GM12878 (cell line): ENCODE results near the gene STX3. TPM values are rescaled to one million over a fixed set of nuclear protein-coding genes. Genes with fewer than 3 reads are reported as not detected.

Experiments
- ATAC-seq: fragments of 200-7000 bp; cut with Tn5 transposase; 3 replicates; pipeline ENCODE4 v1.9.1; 2020; ENCODE audit warnings: mild to moderate bottlenecking, moderate library complexity
- BruUV-seq: library from RNA; stranded (reverse); fragments of 400-500 nt; replicated peaks from 2 replicates; lab custom pipeline; 2021; lab: Mats Ljungman, UMichigan
- CTCF ChIA-PET: fragments of 300-600 bp; sonication (Branson Sonifier 250); formaldehyde crosslinking; extraction: SDS; loops from one replicate; lab custom pipeline; 2021; ENCODE audit warnings: inconsistent platforms; lab: Yijun Ruan, JAX
- POLR2A ChIA-PET: fragments of 350-600 bp; formaldehyde crosslinking; extraction: SDS; loops from one replicate; lab custom pipeline; 2021; ENCODE audit warnings: inconsistent platforms; lab: Charles Lee
- RAD21 ChIA-PET: fragments of 300-600 bp; sonication (Branson Sonifier 250); formaldehyde crosslinking; loops from one replicate; lab custom pipeline; 2023; ENCODE audit warnings: antibody characterized with exemption; ENCODE audit not compliant: unreplicated experiment; lab: Charles Lee
- SMC1A ChIA-PET: fragments of 300-600 bp; sonication (Branson Sonifier 250); formaldehyde crosslinking; loops from one replicate; lab custom pipeline; 2023; ENCODE audit not compliant: unreplicated experiment, uncharacterized antibody; lab: Charles Lee
- DNase-seq: peaks from one replicate; pipeline ENCODE4 v3.0.0-alpha.2; 2011; ENCODE audit warnings: low read depth, low spot score
- FAIRE-seq: peaks from 3 replicates; lab custom pipeline; 2011; peaks lifted over from hg19 to GRCh38; lab: Jason Lieb, UNC
- H2AFZ ChIP-seq: 2 replicates; pipeline ENCODE4 v1.6.0; 2011; ENCODE audit warnings: low read depth, low read length, control low read depth; ENCODE audit not compliant: control insufficient read depth
- H3K27ac ChIP-seq: 2 replicates; pipeline ENCODE4 v1.5.1; 2011; ENCODE audit warnings: control low read depth; ENCODE audit not compliant: control insufficient read depth, insufficient read depth
- H3K27me3 ChIP-seq, 2 experiments: replicated peaks in 1 of 2; 2 replicates each; pipeline versions ENCODE4 v1.6.0 to v1.6.1; 2011; ENCODE audit warnings: low read length in 1 of 2; ENCODE audit not compliant: control insufficient read depth in 2 of 2, insufficient read depth in 2 of 2
- H3K36me3 ChIP-seq, 2 experiments: 2 replicates each; pipeline ENCODE4 v1.5.1; 2011; ENCODE audit warnings: low read length in 1 of 2; ENCODE audit not compliant: control insufficient read depth in 2 of 2, insufficient read depth in 2 of 2
- H3K4me1 ChIP-seq: 2 replicates; pipeline ENCODE4 v1.6.1; 2011; ENCODE audit warnings: mild to moderate bottlenecking, low read length, moderate library complexity, mixed read lengths; ENCODE audit not compliant: control insufficient read depth, insufficient read depth
- H3K4me2 ChIP-seq: 2 replicates; pipeline ENCODE4 v1.6.0; 2011; ENCODE audit warnings: control low read depth; ENCODE audit not compliant: control insufficient read depth, insufficient read depth
- H3K4me3 ChIP-seq: fragments of 200-600 bp; sonication (generic); 2 replicates; pipeline ENCODE4 v1.5.1; 2016
- H3K79me2 ChIP-seq: 2 replicates; pipeline ENCODE4 v1.6.0; 2011; ENCODE audit warnings: low read length; ENCODE audit not compliant: control insufficient read depth, insufficient read depth
- H3K9ac ChIP-seq: 2 replicates; pipeline ENCODE4 v1.8.0; 2011; ENCODE audit warnings: low read length, control low read depth, mixed read lengths; ENCODE audit not compliant: control insufficient read depth, insufficient read depth
- H3K9me3 ChIP-seq: replicated peaks from 3 replicates; pipeline ENCODE4 v1.5.1; 2011; ENCODE audit warnings: mild to moderate bottlenecking, low read length; ENCODE audit not compliant: control insufficient read depth, insufficient read depth
- H4K20me1 ChIP-seq: 2 replicates; pipeline ENCODE4 v1.6.0; 2011; ENCODE audit not compliant: control insufficient read depth, insufficient read depth
- HSF1 ChIP-seq: fragments of 150-350 bp; IDR thresholded peaks from 2 replicates; pipeline ENCODE4 v1.6.1; 2014; ENCODE audit warnings: mild to moderate bottlenecking, low read depth, low read length
- RUNX3 ChIP-seq: IDR thresholded peaks from 2 replicates; pipeline ENCODE4 v1.6.1; 2012; ENCODE audit warnings: low read length, inconsistent platforms
- SMARCA5 ChIP-seq: fragments of 450-650 bp; IDR thresholded peaks from 2 replicates; pipeline ENCODE4 v1.6.1; 2017; ENCODE audit warnings: mild to moderate bottlenecking
- ZNF24 ChIP-seq: fragments of 450-650 bp; IDR thresholded peaks from 2 replicates; pipeline ENCODE4 v1.6.1; 2017; ENCODE audit warnings: antibody characterized with exemption, mild to moderate bottlenecking
- WGBS: methylation state at CpG from one replicate; pipeline ENCODE4 v1.1.6; 2016; ENCODE audit warnings: low lambda C conversion rate; ENCODE audit not compliant: insufficient replicate concordance, insufficient coverage; ENCODE audit errors: missing lambda C conversion rate; 5-methylcytosine and 5-hydroxymethylcytosine counted together
- in situ Hi-C: fragments of 300-500 bp; cut with MboI; formaldehyde crosslinking; loops from 9 replicates; pipeline ENCODE4 v1.14.3; 2018; ENCODE audit warnings: mixed read lengths
- intact Hi-C: fragments of 100-400 bp; cut with micrococcal nuclease; formaldehyde crosslinking; loops from one replicate; pipeline ENCODE4 v1.14.2; 2022; ENCODE audit not compliant: unreplicated experiment
- polyA plus RNA-seq, 11 experiments: library from polyadenylated mRNA; depleted of rRNA in 4 of 11; unstranded in 6 of 11; stranded (reverse) in 5 of 11; fragments of >200 nt; fragmentation: Nextera tagmentation in 4 of 11; fragmentation: Illumina TruSeq in 1 of 11; extraction: Ambion mirVana in 4 of 11; extraction: Trizol in 1 of 11; gene quantifications; 1 replicate in 1 of 11; 2 replicates in 10 of 11; pipeline versions ENCODE4 v1.2.1 to v1.2.3, GENCODE V29; 2011 to 2016; ENCODE audit warnings: inconsistent platforms in 2 of 11, missing spikeins in 2 of 11, low read depth in 1 of 11
- total RNA-seq, 4 experiments: library from RNA; depleted of rRNA in 3 of 4; stranded (reverse); fragments of >200 nt in 3 of 4; fragmentation: Illumina TruSeq in 1 of 4; extraction: Trizol in 1 of 4; gene quantifications; 2 replicates each; pipeline versions ENCODE4 v1.2.1 to v1.2.3, GENCODE V29; 2013 to 2021
- TF ChIP-seq, protein P1 (sequence below): IDR thresholded peaks from 2 replicates; pipeline ENCODE4 v1.6.1; 2011; ENCODE audit warnings: low read depth, low read length, improper control_type of control experiment, borderline replicate concordance

STX3 gene
- total and polyA plus RNA-seq, 10 of the 15 experiments (the other 5 are each of a cell fraction or from before 2014, with no cell fraction given) = 0.11 to 2.5 (median 1.1) TPM

DNA sequence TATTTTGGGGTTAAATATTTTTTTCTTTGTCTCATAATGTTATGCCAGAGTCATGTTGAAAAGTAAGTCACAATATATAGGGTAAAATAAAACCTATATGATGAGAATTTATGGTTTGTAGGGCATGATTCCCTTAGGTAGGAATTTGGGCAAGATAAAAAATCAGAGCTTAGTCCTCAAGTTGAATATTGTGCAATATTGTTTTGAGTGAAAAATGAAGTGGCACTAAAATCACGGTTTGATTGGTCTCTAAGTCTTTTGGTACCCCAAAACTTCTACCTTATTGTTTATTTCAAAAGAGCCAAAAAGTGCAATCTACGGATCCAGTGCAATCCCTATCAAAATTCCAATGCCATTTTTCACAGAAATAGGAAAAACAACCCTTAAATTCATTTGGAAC lies 57.0 kb downstream of the STX3 start:
- intact Hi-C loops = loop anchor here (5.0 kb wide), 2 partner anchors 145 to 255 kb away; partner anchors contain the start of gene PATL1
- no TSS peak for BruUV-seq
- Histone ChIP-seq H3K79me2 (peaks cover 12% of the 10 kb centered on the region), H3K9ac (no peak overlapping the region), H3K4me1 (no peaks in the 10 kb centered on the region; the same call in 1 of the 2 replicates), H3K4me2 (no peak overlapping the region), H3K36me3 (peaks cover 0 to 5% of the 10 kb centered on the region in 2 experiments; a peak in 2 of 4 replicates), H4K20me1 (no peaks in the 10 kb centered on the region), H2AFZ (no peak overlapping the region), H3K4me3 (no peak overlapping the region), H3K27ac (no peak overlapping the region), H3K27me3 (no peaks in the 10 kb centered on the region), H3K9me3 (no peaks in the 10 kb centered on the region)
- ChIA-PET RAD21 (no interaction called here), POLR2A (no interaction called here), SMC1A (no interaction called here), CTCF (interaction anchor here (1.8 kb wide), 1 partner anchor 439 kb away, joined by 6 read pairs; no protein-coding TSS in a partner anchor)
- DNase-seq (no peak), FAIRE-seq (no peak), ATAC-seq (no peak)
- TF ChIP-seq SMARCA5 = no peak
- no peak for TF ChIP-seq RUNX3
- no peak for TF ChIP-seq ZNF24
- TF ChIP-seq, protein P1, sequence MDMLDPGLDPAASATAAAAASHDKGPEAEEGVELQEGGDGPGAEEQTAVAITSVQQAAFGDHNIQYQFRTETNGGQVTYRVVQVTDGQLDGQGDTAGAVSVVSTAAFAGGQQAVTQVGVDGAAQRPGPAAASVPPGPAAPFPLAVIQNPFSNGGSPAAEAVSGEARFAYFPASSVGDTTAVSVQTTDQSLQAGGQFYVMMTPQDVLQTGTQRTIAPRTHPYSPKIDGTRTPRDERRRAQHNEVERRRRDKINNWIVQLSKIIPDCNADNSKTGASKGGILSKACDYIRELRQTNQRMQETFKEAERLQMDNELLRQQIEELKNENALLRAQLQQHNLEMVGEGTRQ = no peak
- in situ Hi-C loops = no loop called here
- WGBS = 60% methylated on average over 2 of the region's 2 CpGs

GRCh38 chr11:59813364-59813763 lies 58.2 kb downstream of the STX3 start:
- no peak for ATAC-seq
- H3K9ac ChIP-seq = no peak overlapping the region
- ChIA-PET RAD21 (no interaction called here), SMC1A (no interaction called here), CTCF (no interaction called here), POLR2A (interaction anchor here (0.6 kb wide), 1 partner anchor 41 kb away, joined by 6 read pairs; no protein-coding TSS in a partner anchor)
- no peak overlapping the region for H3K4me3 ChIP-seq
- no peak for TF ChIP-seq HSF1
- DNase-seq = no peak
- in situ Hi-C loops = no loop called here
- WGBS = 56% methylated on average over 1 of the region's 1 CpG
- H4K20me1 ChIP-seq = no peaks in the 10 kb centered on the region
- H3K79me2 ChIP-seq = peaks cover 12% of the 10 kb centered on the region
- H3K27me3 ChIP-seq = no peaks in the 10 kb centered on the region
- peaks cover under 1% of the 10 kb centered on the region for H3K4me1 ChIP-seq
- H3K9me3 ChIP-seq = no peaks in the 10 kb centered on the region
- no peak for FAIRE-seq
- H3K36me3 ChIP-seq = peaks cover 0 to 5% of the 10 kb centered on the region in 2 experiments; a peak in 2 of 4 replicates
- H2AFZ ChIP-seq = no peak overlapping the region; the same call in 1 of the 2 replicates
- H3K4me2 ChIP-seq = no peak overlapping the region
- intact Hi-C loops = loop anchor here (5.0 kb wide), 2 partner anchors 146 to 256 kb away; partner anchors contain the start of gene PATL1
- no peak overlapping the region for H3K27ac ChIP-seq
- no TSS peak for BruUV-seq
